Posterior vena cava (tissue), 2 donors: ENCODE measurements around the gene SP7. TPM values are rescaled to one million over a fixed set of nuclear protein-coding genes. Genes with fewer than 3 reads are reported as not detected.
"Not testable (repeated sequence)": the region's sequence is repeated elsewhere in the genome, so short reads cannot be mapped to it uniquely, and the experiment has no call there.

ENCODE experiments used
- DNase-seq: peaks from one replicate; pipeline ENCODE4 v3.0.0-alpha.2; 2020; ENCODE audit warnings: low spot score
- intact Hi-C, 2 donors: fragments of 100-400 bp; cut with DNase I; formaldehyde crosslinking; loops; one replicate each; pipeline versions ENCODE4 v1.14.1 to v1.14.2; 2022 to 2023
- total RNA-seq, 2 donors: library from RNA; stranded (reverse); fragmentation: NEBNext Ultra II Directional; extraction: Animal tissue kit (Norgen Biotek cat#: 25700); gene quantifications; one replicate each; pipeline ENCODE4 v1.2.1, GENCODE V29; 2021
- donor health status: DM: yes; HTN: yes; CAD: no.
- donor health status: DM: yes; HTN: yes; CAD: no.

The SP7 gene
- total RNA-seq, 2 donors from 2014 or later, result not detected

- peak; percentile 92 for DNase-seq
Measured at GRCh38 chr12:53352331-53353256, 16.4 kb upstream of the SP7 start.

GRCh38 chr12:53347905-53348304 is 11.8 kb upstream of the SP7 start:
- intact Hi-C loops, result loop anchor here (10.0 kb wide), 1 partner anchor 157 kb away; the partner anchor contains the start of genes NPFF (in 2 of the 2) and TARBP2 (in 2 of the 2)
- DNase-seq, result no peak

More at GRCh38 chr12:53352331-53353256, 16.4 kb upstream of the SP7 start:
- intact Hi-C loops, result loop anchor here (2.0 kb wide), 2 partner anchors 68 to 72 kb away; no protein-coding TSS in a partner anchor

- DNase-seq, result no peak
- intact Hi-C loops, result loop anchor here (10.0 kb wide), 1 partner anchor 158 kb away; the partner anchor contains the start of genes NPFF (in 2 of the 2) and TARBP2 (in 2 of the 2)
Measured at GRCh38 chr12:53346491-53346890, 10.3 kb upstream of the SP7 start.

- no peak for DNase-seq
- intact Hi-C loops, result loop anchor here (10.0 kb wide), 1 partner anchor 159 kb away; the partner anchor contains the start of genes NPFF (in 2 of the 2) and TARBP2 (in 2 of the 2)
Measured at GRCh38 chr12:53345486-53346188, 9.5 kb upstream of the SP7 start.

- DNase-seq, result peak; percentile 90
- intact Hi-C loops, result loop anchor here (10.0 kb wide), 1 partner anchor 160 kb away; the partner anchor contains the start of genes NPFF (in 2 of the 2) and TARBP2 (in 2 of the 2)
Measured at GRCh38 chr12:53344824-53345485, 8.8 kb upstream of the SP7 start.

GRCh38 chr12:53344487-53344823 is 8.3 kb upstream of the SP7 start:
- DNase-seq, result no peak
- intact Hi-C loops, result loop anchor here (10.0 kb wide), 1 partner anchor 160 kb away; the partner anchor contains the start of genes NPFF (in 2 of the 2) and TARBP2 (in 2 of the 2)

GRCh38 chr12:53343969-53344368 is 7.8 kb upstream of the SP7 start:
- DNase-seq, result no peak
- intact Hi-C loops, result loop anchor here (10.0 kb wide), 1 partner anchor 161 kb away; the partner anchor contains the start of genes NPFF (in 2 of the 2) and TARBP2 (in 2 of the 2)

GRCh38 chr12:53343449-53343848 is 7.3 kb upstream of the SP7 start:
- DNase-seq, result no peak
- intact Hi-C loops, result loop anchor here (10.0 kb wide), 1 partner anchor 161 kb away; the partner anchor contains the start of genes NPFF (in 2 of the 2) and TARBP2 (in 2 of the 2)

GRCh38 chr12:53340398-53340797 is 4.2 kb upstream of the SP7 start:
- DNase-seq, result no peak
- intact Hi-C loops, result loop anchor here (10.0 kb wide), 1 partner anchor 164 kb away; the partner anchor contains the start of genes NPFF (in 2 of the 2) and TARBP2 (in 2 of the 2)

GRCh38 chr12:53338916-53339315 is 2.8 kb upstream of the SP7 start:
- intact Hi-C loops, result no loop called here
- DNase-seq, result no peak

- no peak for DNase-seq
- intact Hi-C loops, result no loop called here
Measured at GRCh38 chr12:53338017-53338416, 1.9 kb upstream of the SP7 start.

GRCh38 chr12:53334822-53335221 is 1.3 kb downstream of the SP7 start:
- intact Hi-C loops, result no loop called here
- no peak for DNase-seq

GRCh38 chr12:53333845-53334244 is 2.3 kb downstream of the SP7 start:
- DNase-seq, result no peak
- intact Hi-C loops, result no loop called here

- intact Hi-C loops, result no loop called here
Measured at GRCh38 chr12:53333289-53333688, 2.9 kb downstream of the SP7 start.

GRCh38 chr12:53332744-53333143 is 3.4 kb downstream of the SP7 start:
- DNase-seq, result no peak
- intact Hi-C loops, result no loop called here

More at GRCh38 chr12:53333289-53333688, 2.9 kb downstream of the SP7 start:
- no peak for DNase-seq

GRCh38 chr12:53332339-53332738 is 3.8 kb downstream of the SP7 start:
- intact Hi-C loops, DNase-seq: not testable (repeated sequence)

GRCh38 chr12:53330671-53331070 is 5.5 kb downstream of the SP7 start:
- intact Hi-C loops, result no loop called here
- DNase-seq, result no peak

- intact Hi-C loops, result no loop called here
- no peak for DNase-seq
Measured at GRCh38 chr12:53328043-53328435, 8.1 kb downstream of the SP7 start.
